GM19351 (cell line): ENCODE results near the gene USP17L24.
"Not testable (repeated sequence)": the region's sequence is repeated elsewhere in the genome, so short reads cannot be mapped to it uniquely, and the experiment has no call there.

Experiments used
- ATAC-seq: cut with Tn5 transposase; IDR thresholded peaks from one replicate; pipeline ENCODE4 v1.9.1; 2021; ENCODE audit warnings: mild to moderate bottlenecking, moderate library complexity; ENCODE audit not compliant: unreplicated experiment

The USP17L24 gene

DNA sequence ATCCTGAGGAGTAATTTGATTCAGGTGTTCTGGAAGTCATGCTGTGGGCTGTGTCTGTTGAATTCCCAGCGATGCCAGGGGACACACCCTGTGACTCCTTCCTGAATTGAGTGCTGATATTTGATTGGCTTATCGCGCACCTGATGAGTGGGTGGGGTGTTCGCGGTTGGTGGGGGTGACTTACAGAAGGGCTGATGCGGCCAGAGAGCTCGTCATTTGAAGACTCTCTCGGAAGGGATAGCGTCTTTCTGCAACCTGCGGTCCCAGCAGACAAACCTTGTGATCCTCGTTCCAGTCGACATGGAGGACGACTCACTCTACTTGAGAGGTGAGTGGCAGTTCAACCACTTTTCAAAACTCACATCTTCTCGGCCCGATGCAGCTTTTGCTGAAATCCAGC lies at the start of gene USP17L24:
USP17L24 (plus strand) TSS at position 301 of the 400 bp plus-strand sequence; CDS start at position 301, 0 bp downstream.
- not testable (repeated sequence) for ATAC-seq

GRCh38 chr4:9324191-9324590 lies 774 bp upstream of the USP17L24 start:
- ATAC-seq: not testable (repeated sequence)

DNA sequence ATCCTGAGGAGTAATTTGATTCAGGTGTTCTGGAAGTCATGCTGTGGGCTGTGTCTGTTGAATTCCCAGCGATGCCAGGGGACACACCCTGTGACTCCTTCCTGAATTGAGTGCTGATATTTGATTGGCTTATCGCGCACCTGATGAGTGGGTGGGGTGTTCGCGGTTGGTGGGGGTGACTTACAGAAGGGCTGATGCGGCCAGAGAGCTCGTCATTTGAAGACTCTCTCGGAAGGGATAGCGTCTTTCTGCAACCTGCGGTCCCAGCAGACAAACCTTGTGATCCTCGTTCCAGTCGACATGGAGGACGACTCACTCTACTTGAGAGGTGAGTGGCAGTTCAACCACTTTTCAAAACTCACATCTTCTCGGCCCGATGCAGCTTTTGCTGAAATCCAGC lies 4.6 kb downstream of the USP17L24 start, which contains the start of gene USP17L25:
USP17L25 (plus strand) TSS at position 301 of the 400 bp plus-strand sequence; CDS start at position 301, 0 bp downstream.
- not testable (repeated sequence) for ATAC-seq

- not testable (repeated sequence) for ATAC-seq
These were observed 9.4 kb downstream of the USP17L24 start, which contains the start of gene USP17L26 for GRCh38 chr4:9334358-9334757. Gene USP17L26 (plus strand): TSS chr4:9334658. CDS start chr4:9334658, 0 bp downstream.

DNA sequence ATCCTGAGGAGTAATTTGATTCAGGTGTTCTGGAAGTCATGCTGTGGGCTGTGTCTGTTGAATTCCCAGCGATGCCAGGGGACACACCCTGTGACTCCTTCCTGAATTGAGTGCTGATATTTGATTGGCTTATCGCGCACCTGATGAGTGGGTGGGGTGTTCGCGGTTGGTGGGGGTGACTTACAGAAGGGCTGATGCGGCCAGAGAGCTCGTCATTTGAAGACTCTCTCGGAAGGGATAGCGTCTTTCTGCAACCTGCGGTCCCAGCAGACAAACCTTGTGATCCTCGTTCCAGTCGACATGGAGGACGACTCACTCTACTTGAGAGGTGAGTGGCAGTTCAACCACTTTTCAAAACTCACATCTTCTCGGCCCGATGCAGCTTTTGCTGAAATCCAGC lies 14.1 kb downstream of the USP17L24 start, which contains the start of gene USP17L5:
USP17L5 (plus strand) TSS at position 301 of the 400 bp plus-strand sequence; CDS start at position 301, 0 bp downstream.
- ATAC-seq: not testable (repeated sequence)

DNA sequence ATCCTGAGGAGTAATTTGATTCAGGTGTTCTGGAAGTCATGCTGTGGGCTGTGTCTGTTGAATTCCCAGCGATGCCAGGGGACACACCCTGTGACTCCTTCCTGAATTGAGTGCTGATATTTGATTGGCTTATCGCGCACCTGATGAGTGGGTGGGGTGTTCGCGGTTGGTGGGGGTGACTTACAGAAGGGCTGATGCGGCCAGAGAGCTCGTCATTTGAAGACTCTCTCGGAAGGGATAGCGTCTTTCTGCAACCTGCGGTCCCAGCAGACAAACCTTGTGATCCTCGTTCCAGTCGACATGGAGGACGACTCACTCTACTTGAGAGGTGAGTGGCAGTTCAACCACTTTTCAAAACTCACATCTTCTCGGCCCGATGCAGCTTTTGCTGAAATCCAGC lies 18.9 kb downstream of the USP17L24 start, which contains the start of gene USP17L27:
USP17L27 (plus strand) TSS at position 301 of the 400 bp plus-strand sequence; CDS start at position 301, 0 bp downstream.
- not testable (repeated sequence) for ATAC-seq

DNA sequence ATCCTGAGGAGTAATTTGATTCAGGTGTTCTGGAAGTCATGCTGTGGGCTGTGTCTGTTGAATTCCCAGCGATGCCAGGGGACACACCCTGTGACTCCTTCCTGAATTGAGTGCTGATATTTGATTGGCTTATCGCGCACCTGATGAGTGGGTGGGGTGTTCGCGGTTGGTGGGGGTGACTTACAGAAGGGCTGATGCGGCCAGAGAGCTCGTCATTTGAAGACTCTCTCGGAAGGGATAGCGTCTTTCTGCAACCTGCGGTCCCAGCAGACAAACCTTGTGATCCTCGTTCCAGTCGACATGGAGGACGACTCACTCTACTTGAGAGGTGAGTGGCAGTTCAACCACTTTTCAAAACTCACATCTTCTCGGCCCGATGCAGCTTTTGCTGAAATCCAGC lies 23.6 kb downstream of the USP17L24 start, which contains the start of gene USP17L28:
USP17L28 (plus strand) TSS at position 301 of the 400 bp plus-strand sequence; CDS start at position 301, 0 bp downstream.
- not testable (repeated sequence) for ATAC-seq

DNA sequence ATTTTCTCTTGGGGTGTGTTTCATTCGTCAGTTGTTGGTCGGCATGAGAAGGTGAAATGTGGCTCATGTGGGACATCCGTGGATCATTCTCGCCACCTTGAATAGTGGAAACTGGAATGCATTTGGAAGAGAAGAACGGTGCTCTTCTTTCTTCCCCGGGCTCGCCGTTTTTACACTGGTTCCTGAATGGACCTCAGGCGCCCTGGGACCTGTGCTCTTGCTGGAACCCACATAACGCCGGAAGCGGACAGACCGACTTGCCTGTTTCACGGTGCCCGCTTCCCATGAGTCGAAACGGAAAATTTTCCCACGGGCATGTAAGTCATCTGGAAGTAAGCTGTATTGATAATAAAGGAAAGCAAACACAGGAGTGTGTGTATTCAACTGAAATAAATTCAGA lies 25.9 kb downstream of the USP17L24 start:
- not testable (repeated sequence) for ATAC-seq

DNA sequence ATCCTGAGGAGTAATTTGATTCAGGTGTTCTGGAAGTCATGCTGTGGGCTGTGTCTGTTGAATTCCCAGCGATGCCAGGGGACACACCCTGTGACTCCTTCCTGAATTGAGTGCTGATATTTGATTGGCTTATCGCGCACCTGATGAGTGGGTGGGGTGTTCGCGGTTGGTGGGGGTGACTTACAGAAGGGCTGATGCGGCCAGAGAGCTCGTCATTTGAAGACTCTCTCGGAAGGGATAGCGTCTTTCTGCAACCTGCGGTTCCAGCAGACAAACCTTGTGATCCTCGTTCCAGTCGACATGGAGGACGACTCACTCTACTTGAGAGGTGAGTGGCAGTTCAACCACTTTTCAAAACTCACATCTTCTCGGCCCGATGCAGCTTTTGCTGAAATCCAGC lies 28.4 kb downstream of the USP17L24 start, which contains the start of gene USP17L29:
USP17L29 (plus strand) TSS at position 301 of the 400 bp plus-strand sequence; CDS start at position 301, 0 bp downstream.
- ATAC-seq: not testable (repeated sequence)

DNA sequence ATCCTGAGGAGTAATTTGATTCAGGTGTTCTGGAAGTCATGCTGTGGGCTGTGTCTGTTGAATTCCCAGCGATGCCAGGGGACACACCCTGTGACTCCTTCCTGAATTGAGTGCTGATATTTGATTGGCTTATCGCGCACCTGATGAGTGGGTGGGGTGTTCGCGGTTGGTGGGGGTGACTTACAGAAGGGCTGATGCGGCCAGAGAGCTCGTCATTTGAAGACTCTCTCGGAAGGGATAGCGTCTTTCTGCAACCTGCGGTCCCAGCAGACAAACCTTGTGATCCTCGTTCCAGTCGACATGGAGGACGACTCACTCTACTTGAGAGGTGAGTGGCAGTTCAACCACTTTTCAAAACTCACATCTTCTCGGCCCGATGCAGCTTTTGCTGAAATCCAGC lies 37.9 kb downstream of the USP17L24 start, which contains the start of gene USP17L30:
USP17L30 (plus strand) TSS at position 301 of the 400 bp plus-strand sequence; CDS start at position 301, 0 bp downstream.
- not testable (repeated sequence) for ATAC-seq
